ENCODE results near the gene BDKRB2. TPM values are rescaled to one million over a fixed set of nuclear protein-coding genes. Genes with fewer than 3 reads are reported as not detected.
"Not testable (repeated sequence)": the region's sequence is repeated elsewhere in the genome, so short reads cannot be mapped to it uniquely, and the experiment has no call there.

BDKRB2 gene
- total RNA-seq, 1 experiment from 2014 or later = 0.05 TPM

GRCh38 chr14:96243785-96244184 is 39.1 kb downstream of the BDKRB2 start:
- BruUV-seq (replicated peaks) = no TSS peak
- no peaks in the 10 kb centered on the region for H3K4me1 ChIP-seq (ENCODE audit: control insufficient read depth, insufficient read depth, low read length)
- POLR2A ChIA-PET = no interaction called here
- in situ Hi-C loops (cut with HindIII; ENCODE audit: low pct_unique_long_range_greater_than_20kb, low sequenced_read_pairs) (no loop called here), intact Hi-C loops (cut with micrococcal nuclease; ENCODE audit: unreplicated experiment) (no loop called here)
- TF ChIP-seq TCF7L2 (IDR thresholded peaks at IDR 0.05; ENCODE audit: low read depth, low read length) (no peak), CTCF (IDR thresholded peaks at IDR 0.05) (no peak), POLR2AphosphoS5 (IDR thresholded peaks at IDR 0.05; ENCODE audit: low read depth, low read length) (no peak), SIN3A (IDR thresholded peaks at IDR 0.05; ENCODE audit: borderline replicate concordance, insufficient read depth, low read depth, low read length) (no peak), REST (IDR thresholded peaks at IDR 0.05; ENCODE audit: insufficient read depth in 1 of 2, low read depth in 2 of 2, low read length in 1 of 2) (no peak)
- H3K36me3 ChIP-seq (ENCODE audit: control insufficient read depth, insufficient read depth, low read length) = no peaks in the 10 kb centered on the region
- no peak overlapping the region for H3K4me3 ChIP-seq (ENCODE audit: low read depth in 2 of 2, low read length in 2 of 2)
- no peak overlapping the region for H3K27ac ChIP-seq (ENCODE audit: low read length)
- no peaks in the 10 kb centered on the region for H3K9me3 ChIP-seq (ENCODE audit: control insufficient read depth, insufficient read depth, low read depth, low read length)
- no peaks in the 10 kb centered on the region for H3K27me3 ChIP-seq (ENCODE audit: control insufficient read depth, insufficient read depth, low read length)
- ATAC-seq = no peak
- CTCF ChIA-PET = no interaction called here
- no peak for DNase-seq (ENCODE audit: low read depth, low spot score)

GRCh38 chr14:96245074-96245473 is 40.4 kb downstream of the BDKRB2 start:
- intact Hi-C loops (cut with micrococcal nuclease; ENCODE audit: unreplicated experiment); H3K4me1 ChIP-seq (ENCODE audit: control insufficient read depth, insufficient read depth, low read length); POLR2A ChIA-PET; H3K27me3 ChIP-seq (ENCODE audit: control insufficient read depth, insufficient read depth, low read length); H3K27ac ChIP-seq (ENCODE audit: low read length); in situ Hi-C loops (cut with HindIII; ENCODE audit: low pct_unique_long_range_greater_than_20kb, low sequenced_read_pairs); ATAC-seq; BruUV-seq (replicated peaks); CTCF ChIA-PET; H3K9me3 ChIP-seq (ENCODE audit: control insufficient read depth, insufficient read depth, low read depth, low read length); H3K36me3 ChIP-seq (ENCODE audit: control insufficient read depth, insufficient read depth, low read length); H3K4me3 ChIP-seq (ENCODE audit: low read depth in 2 of 2, low read length in 2 of 2); DNase-seq (ENCODE audit: low read depth, low spot score): not testable (repeated sequence)

GRCh38 chr14:96245710-96246538 is 41.3 kb downstream of the BDKRB2 start:
- POLR2A ChIA-PET = no interaction called here
- no peak for DNase-seq (ENCODE audit: low read depth, low spot score)

More at GRCh38 chr14:96245710-96246538, 41.3 kb downstream of the BDKRB2 start:
- H3K27me3 ChIP-seq (ENCODE audit: control insufficient read depth, insufficient read depth, low read length) = no peaks in the 10 kb centered on the region
- H3K27ac ChIP-seq (ENCODE audit: low read length) = no peak overlapping the region
- no peak for TF ChIP-seq CTCF (IDR thresholded peaks at IDR 0.05)
- no peaks in the 10 kb centered on the region for H3K4me1 ChIP-seq (ENCODE audit: control insufficient read depth, insufficient read depth, low read length)
- no TSS peak for BruUV-seq (replicated peaks)
- intact Hi-C loops (cut with micrococcal nuclease; ENCODE audit: unreplicated experiment) = no loop called here
- in situ Hi-C loops (cut with HindIII; ENCODE audit: low pct_unique_long_range_greater_than_20kb, low sequenced_read_pairs) = no loop called here
- no peak for ATAC-seq
- H3K36me3 ChIP-seq (ENCODE audit: control insufficient read depth, insufficient read depth, low read length) = no peaks in the 10 kb centered on the region
- no peak overlapping the region for H3K4me3 ChIP-seq (ENCODE audit: low read depth in 2 of 2, low read length in 2 of 2)
- no peaks in the 10 kb centered on the region for H3K9me3 ChIP-seq (ENCODE audit: control insufficient read depth, insufficient read depth, low read depth, low read length)
- CTCF ChIA-PET = no interaction called here
